SIG-M5 treated with dmso at 0.1 percent for 504 hours (cell line): ENCODE measurements around the gene LRRC41.

Experiments used
- DNase-seq: peaks from one replicate; lab custom pipeline; 2025; ENCODE audit not compliant: unreplicated experiment; lab: John Stamatoyannopoulos, UW

The LRRC41 gene

DNA sequence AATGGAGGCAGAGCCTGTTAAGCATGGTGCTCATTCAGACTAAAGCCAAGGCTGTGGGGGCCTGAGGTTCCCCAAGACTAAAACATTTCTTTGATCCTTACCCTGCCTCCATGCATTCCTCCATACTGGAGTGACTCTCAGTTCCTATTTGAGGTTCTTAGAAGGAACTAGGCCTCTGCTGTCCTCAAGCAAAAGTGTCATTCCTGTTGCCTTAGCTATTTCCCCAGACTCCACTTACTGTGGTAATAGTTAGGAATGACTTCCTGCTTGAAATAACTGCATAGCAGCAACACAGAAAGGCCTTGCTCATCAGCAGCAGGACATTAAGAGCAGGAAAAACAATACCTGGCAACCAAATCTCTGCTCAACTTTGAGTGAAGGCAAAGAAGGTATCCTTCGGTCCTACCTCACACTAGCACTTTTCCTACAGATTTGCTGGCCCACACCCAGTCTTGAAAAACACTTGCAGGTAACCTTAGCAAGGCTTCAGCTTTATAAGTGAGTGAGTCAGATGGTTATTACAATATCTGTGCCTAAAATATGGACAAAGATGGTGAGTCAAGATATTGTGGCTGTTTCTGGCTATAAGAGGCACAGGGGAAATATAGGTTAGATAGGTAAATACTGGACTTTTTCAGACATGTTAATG, 14.8 kb downstream of the LRRC41 start:
- no peak for DNase-seq

DNA sequence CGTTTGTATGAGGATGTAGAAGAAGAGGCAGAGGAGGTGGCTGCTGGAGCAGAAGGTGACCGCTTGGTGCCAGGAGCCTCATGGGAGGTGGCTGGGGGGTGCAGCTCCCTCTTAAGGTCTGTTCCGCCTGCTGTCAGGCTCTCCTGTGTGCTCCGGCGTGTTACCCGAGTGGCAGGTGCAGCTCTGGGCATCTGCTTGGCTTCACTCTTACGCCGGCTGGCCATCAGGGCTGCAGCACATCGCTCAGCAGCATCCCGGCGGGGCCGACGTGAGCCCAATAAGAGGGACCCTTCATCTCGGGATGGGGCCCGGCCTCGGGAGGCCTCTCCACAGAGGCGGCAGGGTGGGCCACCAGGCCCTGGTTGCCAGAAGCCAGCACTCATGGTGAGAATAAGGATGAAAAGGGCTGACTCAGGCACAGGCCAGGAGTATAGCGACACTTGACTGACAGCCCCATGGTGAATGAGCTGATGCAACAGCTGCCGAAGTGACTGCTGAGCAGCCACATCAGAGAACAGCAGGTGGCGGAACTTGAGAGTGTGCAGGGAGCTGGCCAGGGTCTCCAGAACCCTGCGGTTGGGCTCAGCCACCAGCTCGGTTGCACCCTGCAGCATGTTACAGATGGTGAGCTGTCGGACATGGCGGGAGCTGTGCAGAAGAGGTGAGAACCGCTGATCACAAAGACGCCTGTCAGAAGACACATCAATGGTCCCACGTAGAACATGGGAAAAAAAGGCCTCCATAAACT, 17.5 kb downstream of the LRRC41 start:
- no peak for DNase-seq

DNA sequence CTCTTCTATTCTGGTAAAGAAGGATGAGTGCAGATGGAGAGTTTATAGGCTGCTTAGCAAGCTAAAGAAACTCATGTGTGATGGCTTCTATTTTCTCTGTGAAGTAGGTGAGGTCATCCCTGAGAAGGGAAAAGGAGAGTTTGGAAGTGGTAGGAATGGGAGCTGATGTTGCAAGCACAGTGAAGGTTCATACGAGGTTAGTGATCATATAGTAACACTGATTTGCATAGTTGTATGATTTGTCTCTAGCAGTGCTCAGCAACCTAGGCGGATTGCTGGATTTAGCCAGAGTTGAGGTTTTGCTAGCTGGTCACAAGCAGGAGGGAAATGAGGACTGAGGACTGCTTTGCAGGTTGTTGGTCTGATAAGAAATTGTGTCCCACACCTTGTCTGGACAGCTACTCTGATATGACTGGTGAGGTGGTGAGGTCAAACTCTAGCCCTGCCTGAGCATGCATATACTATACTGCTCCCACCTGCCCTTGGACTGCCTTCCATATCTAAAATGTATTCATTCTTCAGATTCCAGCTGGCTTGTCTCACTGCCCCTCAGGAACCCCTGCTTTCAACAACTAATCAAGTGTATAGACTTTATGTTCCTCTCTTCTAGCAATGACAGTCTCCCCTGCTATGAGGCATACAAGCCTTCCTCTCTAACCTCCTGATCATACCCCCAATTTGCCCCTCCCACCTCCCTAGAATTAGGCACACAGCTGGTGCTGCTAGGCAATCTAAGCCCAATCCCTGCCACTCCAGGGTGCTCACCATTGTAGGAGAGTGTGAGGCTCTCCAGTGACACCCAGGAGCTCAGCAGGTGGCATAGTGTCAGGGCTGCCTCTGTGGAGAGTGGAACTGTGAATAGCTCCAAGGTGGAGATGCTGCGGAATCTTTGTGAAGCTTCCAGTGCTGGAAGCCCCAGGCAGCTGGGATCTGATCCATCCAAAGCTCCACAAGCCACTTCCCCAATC, 18.5 kb downstream of the LRRC41 start:
- DNase-seq, result no peak

DNA sequence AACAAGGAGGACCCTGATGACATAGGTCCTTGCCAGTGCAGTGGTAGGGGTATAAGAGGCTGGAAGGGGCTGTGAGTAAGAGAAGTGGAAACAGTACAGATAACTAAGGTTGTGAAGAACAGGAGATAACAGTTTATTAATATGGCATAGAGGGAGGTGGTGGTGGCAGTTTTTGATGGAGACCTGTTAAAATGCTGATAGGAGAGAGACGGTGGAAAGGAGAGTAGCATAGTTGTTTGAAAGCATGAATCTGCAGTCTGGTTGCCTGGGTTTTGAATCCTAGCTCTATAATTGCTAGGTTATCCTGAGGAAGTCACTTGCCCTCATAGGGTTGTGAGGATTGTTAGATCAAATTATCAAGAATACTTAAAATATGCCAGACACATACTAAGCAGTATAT, 19.4 kb downstream of the LRRC41 start:
- no peak for DNase-seq

DNA sequence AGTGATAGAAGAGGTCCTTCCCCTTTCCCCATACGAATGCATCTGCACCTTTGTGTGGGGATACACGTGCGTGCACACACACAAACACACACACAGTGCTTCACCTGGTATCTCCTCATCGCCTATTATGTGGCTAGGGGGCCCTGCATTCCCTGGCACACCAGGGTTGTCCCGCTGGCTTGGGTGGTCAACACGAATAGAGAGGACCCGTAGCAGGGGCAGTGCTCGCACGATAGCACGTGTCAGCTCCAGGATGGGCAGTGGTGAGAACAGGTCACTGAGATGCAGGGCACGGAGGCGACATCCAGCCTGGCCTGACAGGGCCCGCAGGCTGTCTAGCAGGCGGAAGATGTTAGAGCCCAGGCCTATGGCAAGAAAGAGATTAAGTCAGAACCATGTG, 22.4 kb downstream of the LRRC41 start:
- no peak for DNase-seq

DNA sequence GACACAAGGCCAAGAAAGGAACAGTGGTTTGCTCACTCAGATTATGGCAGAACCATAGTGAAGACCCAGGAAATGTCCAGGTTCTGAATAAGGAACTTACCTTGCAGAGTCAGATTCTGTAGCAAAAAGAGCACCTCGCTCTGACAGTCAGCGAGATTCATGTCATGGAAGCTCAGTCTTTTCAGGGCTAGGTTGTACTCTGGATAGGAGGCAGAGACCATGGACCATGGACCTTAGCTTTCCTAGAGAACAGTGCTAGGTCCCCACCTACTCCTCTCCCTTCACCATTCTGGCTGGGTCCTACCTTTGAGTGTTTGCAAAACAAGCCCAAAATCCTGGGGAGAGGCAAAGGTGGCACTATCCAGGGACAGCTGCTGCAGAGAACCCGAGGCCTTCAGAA, 23.3 kb downstream of the LRRC41 start:
- no peak for DNase-seq

DNA sequence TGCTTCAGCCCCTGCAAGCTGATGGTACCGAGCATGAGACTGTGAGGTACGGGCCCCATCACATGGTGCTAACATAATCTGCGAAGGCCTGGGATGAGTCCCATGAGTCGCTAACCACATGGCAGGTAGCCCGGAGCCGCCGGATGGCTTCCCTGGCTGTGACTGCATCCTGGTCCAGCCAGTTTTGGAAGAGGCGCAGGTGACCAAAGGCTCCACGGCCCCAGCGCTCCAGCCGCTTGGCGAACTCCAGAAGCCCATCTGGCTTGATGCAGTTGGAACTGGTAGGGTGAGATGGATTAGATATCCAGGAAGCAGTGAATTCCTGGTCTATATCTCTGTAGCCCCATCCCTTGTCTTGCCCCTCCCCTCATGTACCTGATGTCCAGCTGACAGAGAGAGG, 24.6 kb downstream of the LRRC41 start:
- DNase-seq, result no peak

DNA sequence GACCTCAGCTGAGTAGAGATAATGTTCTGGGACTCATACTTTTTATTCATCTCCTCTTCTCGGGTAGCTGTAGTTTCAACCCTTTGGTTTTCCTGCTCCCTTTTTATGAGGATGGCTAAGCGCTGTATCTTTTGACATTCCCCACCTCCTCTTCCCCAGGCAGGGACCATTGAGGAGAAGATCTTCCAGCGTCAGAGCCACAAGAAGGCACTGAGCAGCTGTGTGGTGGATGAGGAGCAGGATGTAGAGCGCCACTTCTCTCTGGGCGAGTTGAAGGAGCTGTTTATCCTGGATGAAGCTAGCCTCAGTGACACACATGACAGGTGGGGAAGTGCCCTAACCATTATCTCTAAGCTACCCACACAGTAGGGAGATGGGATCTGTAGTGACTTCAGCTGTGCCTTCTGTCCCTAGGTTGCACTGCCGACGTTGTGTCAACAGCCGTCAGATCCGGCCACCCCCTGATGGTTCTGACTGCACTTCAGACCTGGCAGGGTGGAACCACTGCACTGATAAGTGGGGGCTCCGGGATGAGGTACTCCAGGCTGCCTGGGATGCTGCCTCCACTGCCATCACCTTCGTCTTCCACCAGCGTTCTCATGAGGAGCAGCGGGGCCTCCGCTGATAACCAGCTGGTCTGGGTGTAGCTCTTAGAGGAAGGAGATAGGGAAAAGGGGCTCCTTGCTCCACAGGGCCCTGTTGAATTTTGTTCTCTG, 25.6 kb downstream of the LRRC41 start:
- DNase-seq, result no peak

DNA sequence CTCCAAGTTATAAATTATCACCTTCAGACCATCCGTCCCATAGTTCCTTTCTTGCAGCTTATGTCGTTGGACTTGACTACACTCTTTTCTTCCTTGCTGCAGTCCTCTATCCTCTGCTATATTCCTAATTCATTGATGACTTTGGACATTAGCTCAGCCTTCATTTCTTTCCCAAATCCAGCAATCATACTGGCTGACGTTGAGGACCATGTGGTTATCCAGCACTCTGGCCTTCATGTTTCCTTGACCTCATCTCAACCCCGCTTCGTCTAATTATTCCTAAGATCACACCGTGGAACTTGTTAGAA, 28.4 kb downstream of the LRRC41 start:
- no peak for DNase-seq

DNA sequence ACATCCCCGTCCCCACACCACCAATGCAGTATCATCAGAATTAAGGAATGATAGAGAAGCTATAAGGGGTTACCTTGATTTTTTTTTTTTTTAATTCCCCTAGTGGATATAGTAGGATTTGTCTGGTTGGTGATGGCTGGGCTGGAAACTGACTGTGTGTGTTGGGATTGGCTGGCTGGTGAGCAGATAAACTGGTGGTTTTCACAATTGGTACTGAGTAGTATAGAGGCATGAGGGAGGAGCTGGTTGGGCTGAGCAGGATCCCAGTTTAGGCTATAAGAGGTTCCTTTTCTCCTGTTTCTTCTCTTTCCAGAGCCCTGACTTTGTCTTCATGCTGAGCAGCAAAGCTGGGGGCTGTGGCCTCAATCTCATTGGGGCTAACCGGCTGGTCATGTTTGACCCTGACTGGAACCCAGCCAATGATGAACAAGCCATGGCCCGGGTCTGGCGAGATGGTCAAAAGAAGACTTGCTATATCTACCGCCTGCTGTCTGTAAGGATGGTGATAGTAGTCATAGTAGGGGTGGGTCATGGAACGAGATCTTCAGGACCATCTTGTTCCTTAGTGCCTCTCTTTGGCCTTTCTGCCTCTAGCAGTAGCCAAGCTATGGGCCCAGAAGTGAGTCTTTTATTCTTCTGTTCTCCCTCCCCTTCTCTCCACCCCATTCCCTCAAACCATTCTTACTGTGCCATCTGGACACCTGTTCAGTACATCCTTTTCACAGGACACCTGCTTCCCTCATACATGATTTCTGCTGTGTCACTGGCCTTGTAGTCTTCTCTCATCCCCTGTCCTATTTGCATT, 29.0 kb downstream of the LRRC41 start:
- DNase-seq, result no peak

DNA sequence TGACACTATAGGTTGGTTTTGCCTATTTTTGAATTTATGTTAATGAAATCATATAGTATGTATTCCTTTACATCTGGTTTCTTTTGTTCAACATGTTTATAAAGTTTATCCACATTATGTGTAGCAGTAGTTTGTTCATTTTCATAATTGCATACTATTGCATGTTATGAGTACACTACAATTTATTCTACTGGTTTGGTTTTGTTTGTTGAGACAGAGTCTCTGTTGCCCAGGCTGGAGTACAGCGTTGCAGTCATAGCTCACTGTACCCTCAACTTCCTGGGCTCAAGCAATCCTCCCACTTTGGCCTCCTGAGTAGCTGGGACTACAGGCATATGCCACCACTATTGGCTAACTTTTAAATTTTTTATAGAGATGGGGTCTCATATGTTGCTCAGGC, 34.8 kb downstream of the LRRC41 start:
- DNase-seq, result no peak

DNA sequence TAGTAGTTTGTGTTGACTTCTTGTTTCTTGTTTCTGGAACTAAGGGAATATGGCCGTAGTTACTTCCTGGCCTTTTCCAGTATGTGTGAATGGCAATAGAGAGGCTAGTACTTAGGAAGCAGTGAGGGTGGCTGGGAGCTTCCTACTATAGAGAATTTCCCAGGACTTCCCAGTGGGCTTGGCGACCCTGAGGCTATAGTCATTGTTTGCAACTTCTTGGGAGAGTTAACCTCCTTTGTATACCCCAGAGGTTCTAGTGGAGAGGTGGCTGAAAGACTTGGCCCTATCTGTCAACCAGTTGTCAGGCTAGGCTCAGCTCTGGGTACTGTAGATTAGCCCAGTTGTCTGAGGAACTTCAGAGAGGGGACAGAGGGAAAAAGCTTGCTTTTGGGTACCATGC, 40.3 kb downstream of the LRRC41 start:
- DNase-seq, result no peak

DNA sequence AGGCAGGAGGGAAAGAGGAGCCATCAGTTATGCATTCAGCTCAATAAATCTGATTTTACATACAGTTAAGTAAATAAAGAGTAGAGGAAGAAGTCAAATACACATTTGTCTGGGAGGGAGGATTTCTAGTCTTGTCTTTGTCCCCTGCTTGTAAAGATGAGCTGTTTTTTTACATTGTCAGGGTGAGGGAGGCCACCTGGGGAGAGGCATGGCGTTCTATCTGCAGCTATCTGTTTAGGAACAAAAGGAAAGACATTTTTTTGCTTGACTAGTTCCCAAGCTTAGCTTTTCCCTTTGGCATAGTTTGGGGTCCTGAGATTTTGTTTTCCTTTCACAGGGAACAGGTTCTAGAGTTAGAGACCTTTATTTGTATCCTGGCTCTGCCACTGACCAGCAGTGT, 40.9 kb downstream of the LRRC41 start:
- no peak for DNase-seq

DNA sequence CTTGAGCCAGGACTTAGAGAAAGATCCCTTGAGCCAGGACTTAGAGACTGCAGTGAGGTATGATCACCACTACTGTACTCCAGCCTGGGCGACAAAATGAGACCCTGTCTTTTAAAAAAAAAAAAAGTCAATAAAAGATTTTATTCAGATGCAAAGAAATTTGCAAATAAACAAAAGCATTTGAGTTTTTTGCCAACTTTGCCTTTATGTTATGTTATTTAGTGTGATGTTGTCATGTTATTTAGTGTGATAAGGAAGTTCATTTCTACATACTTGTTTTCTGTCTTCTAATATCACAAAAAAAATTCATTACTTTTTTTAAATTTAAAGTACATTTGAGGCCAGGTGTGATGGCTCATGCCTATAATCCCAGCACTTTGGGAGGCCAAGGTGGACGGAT, 46.9 kb downstream of the LRRC41 start:
- no peak for DNase-seq

DNA sequence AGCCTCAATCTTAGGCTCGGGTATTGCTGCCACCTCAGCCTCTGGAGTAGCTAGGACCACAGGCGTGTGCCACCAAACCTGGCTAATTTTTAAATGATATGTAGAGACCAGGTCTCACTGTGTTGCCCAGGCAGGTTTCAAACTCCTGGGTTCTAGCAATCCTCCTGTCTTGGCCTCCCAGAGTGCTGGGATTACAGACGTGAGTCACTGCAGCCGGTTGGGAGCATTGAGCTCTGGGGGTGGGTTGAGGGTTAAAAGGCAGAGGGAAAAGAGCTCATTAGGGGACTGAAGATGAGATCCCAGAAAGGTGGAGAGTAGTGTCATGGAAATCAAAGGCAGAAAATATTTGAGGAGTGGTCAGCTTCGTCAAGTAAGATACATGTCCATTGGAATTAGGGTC, 48.7 kb downstream of the LRRC41 start:
- DNase-seq, result no peak

DNA sequence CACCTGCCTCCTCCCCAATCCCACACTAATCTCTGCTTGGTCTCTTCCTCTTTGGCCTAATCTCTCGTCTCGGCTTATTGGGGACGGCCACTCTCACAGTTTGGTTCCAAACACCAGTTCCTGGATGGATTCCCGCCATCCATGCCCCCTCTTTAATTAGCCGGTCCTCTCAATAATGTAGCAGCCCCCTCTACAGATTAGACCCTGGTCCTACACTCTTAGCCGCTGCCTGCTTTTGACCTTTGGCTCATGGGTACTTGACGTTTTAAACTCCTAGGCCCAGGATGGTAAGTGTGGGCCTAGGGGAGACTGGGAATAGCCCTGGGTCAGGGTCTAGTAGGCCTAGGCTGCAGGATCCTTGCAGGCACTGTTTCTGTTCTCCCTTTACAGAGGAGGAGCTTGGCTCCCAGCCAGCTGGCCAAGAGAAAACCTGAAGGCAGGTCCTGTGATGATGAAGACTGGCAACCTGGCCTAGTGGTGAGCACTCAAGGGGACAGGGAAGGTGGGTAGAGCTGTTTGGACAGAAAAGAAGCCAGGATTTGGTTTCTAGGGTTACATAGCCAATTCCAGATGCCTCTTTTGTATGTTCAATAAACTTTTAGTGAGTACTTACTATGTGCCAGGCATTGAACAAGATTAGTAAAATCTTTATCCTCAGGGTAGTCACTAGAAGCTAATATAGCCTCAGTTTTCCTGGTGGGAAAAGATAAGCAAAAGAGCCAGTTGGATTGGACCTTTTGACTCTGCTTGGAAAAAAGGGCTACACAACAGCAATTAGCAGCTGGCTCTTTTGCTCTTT, 55.1 kb downstream of the LRRC41 start:
- peak; percentile 37 for DNase-seq

DNA sequence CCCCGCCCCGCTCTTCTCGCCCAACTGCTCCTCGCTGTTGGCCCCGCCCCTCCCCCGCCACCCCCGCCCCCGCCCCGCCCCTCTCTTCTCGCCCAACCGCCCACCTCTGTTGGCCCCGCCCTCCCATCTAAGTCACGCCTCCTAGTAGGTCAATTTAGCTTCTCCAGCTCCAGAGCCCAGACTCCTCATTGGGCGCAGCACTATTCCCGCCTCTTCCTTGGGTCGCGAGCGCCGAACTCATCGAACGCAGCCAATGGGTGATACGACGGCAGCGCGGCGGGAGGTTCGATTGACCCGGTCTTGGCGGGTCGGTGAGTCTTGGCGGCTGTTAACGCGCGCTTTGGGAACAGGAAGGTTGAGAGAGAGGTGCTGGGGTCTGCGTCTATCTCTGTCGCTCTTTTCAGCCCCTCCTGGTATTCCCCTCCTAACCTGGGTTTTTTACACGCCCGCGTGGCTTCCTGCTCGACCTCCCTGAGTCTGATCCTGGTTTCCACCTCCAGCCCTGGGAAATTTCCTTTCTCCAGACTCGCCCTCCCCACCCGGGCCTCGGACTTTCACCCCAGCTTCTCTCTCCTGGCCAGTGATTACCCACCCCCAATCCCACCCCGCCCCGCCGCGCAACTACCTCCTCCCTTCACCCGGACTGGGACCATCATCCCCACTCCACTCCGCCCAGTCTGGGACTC, 55.8 kb downstream of the LRRC41 start, which contains the start of gene RAD54L:
Gene RAD54L, plus strand, starts transcription at position 328 of the 686 bp plus-strand sequence. CDS start 643 bp downstream, outside the sequence.
- DNase-seq, result peak; percentile 97

DNA sequence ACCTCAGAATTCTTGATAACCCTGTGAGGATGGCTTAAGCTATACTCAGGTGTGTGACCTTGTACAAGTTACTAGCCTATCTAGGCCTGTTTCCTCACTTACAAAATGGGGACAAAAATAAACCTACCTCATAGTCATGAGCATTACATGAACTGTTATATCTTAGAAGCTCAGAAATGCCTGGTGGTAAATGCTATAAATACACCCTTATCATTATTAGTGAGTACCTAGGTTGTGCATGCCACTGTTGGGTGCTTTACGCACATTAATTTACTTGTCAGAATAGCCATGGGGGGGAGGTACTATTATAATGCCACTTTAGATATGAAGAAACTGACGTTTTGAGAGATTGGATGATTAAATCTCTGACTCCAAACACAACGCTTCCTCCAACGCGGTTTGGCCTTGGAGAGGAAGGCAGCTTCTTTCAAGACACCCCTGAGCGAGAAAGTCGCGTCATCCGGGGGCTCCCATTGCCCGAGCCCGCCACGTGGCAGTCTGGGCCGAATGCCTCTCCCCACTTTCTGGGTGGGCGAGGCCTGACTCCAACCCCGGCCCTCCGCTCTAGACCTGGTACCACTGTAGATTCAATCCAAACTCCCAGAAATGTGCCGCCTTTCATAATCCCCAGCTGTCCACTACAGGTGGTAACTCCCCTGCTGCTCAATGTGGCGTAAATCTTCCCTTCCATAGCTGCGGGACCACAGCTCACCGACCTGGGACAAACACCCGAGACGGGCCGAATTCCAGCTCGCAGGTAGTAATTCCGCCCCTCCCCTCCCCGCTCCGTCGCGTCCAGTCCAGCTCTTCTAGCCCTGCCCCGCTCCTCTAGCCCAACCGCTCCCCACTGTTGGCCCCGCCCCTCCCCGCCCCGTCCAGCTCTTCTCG, 56.6 kb downstream of the LRRC41 start:
- peak; percentile 61 for DNase-seq
